Esophagus squamous epithelium (tissue), 5 donors: Measurements from ENCODE around the gene OPCML. TPM values are rescaled to one million over a fixed set of nuclear protein-coding genes. Genes with fewer than 3 reads are reported as not detected.

ENCODE experiments used
- DNase-seq: peaks from one replicate; lab custom pipeline; 2025; lab: John Stamatoyannopoulos, UW
- H3K27ac ChIP-seq, 4 donors: fragments of 200-600 bp; sonication (generic); one replicate each; pipeline ENCODE4 v1.5.1; 2016 to 2019; ENCODE audit warnings: mild to moderate bottlenecking in 1 of 4
- H3K27me3 ChIP-seq, 4 donors: fragments of 200-600 bp; sonication (generic); 1 replicate in 3 of 4; 2 replicates in 1 of 4; pipeline versions ENCODE4 v1.5.1 to v1.6.0; 2017 to 2021; ENCODE audit warnings: antibody characterized with exemption in 1 of 4
- H3K36me3 ChIP-seq, 3 donors: fragments of 200-600 bp; sonication (generic); one replicate each; pipeline ENCODE4 v1.5.1; 2016 to 2019
- H3K4me1 ChIP-seq, 3 donors: fragments of 200-600 bp; sonication (generic); one replicate each; pipeline ENCODE4 v1.5.1; 2017 to 2019
- H3K4me3 ChIP-seq, 4 donors: fragments of 200-600 bp; sonication (generic); 1 replicate in 3 of 4; 2 replicates in 1 of 4; pipeline ENCODE4 v1.5.1; 2016 to 2019; ENCODE audit warnings: mild to moderate bottlenecking in 2 of 4, moderate library complexity in 1 of 4
- H3K9me3 ChIP-seq, 3 donors: fragments of 200-600 bp; sonication (generic); one replicate each; pipeline ENCODE4 v1.5.1; 2016 to 2019
- POLR2A ChIP-seq, 4 donors: fragments of 450-650 bp; IDR thresholded peaks; one replicate each; pipeline ENCODE4 v1.6.1; 2017; ENCODE audit warnings: antibody characterized with exemption in 4 of 4, mild to moderate bottlenecking in 4 of 4, moderate library complexity in 3 of 4
- WGBS, 2 donors: methylation state at CpG; one replicate each; pipeline ENCODE4 v1.1.5; 2018; 5-methylcytosine and 5-hydroxymethylcytosine counted together
- intact Hi-C: fragments of 100-400 bp; cut with DNase I; formaldehyde crosslinking; loops from one replicate; pipeline ENCODE4 v1.15.0; 2022
- total RNA-seq, 4 donors: library from RNA; depleted of rRNA; stranded (reverse); fragments of >200 nt; gene quantifications; one replicate each; pipeline ENCODE4 v1.1.0, GENCODE V29; 2016
- TF ChIP-seq, protein P1 (sequence below), 6 experiments: fragments of 450-650 bp in 4 of 6; fragments of 200-600 bp in 2 of 6; sonication (generic) in 2 of 6; IDR thresholded peaks; one replicate each; pipeline ENCODE4 v1.5.1; 2016 to 2019; ENCODE audit warnings: antibody characterized with exemption in 6 of 6, mild to moderate bottlenecking in 4 of 6, moderate library complexity in 4 of 6
- donor health status: DM: yes; HTN: yes; CAD: no.

Gene OPCML
- total RNA-seq, 4 donors from 2014 or later: under 0.01 TPM; not detected in 3

DNA sequence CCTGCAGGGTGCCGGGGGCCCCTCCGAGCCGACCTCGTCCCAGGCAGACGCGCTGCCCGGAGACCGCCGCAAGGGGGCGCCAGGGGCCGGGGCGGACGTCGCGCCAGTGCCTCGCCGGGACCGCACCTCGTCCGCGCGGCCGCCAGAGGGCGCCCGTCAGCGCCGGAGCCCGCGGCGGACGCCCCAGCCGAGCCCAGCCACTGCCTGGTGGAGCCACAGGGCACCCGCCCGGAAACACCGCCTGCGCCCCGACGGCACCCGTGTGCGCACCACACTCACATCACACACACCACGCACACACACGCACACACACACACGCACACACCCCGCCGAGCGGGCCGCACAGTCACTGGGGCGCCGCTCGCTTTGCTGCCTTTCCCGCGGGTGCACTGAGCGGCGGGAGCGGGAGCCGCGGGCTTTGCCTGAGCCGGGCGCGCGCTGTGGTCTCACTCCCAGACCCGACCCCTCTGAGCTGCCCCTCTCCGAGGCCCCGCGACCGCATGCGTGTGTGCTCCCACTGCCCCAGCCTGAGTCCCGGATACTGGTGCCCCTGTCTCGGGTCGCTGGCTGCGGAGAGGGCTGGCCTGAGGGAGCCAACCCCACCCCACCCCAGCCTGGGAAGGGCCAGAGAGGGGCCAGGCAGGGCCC is 449.3 kb downstream of the OPCML start:
- Histone ChIP-seq H3K4me3 (peak overlapping the region; percentile 29 to 70 (median 42)), H3K4me1 (peaks cover 5 to 13% (median 6%) of the 10 kb centered on the region in 3 donors), H3K9me3 (no peaks in the 10 kb centered on the region), H3K36me3 (no peaks in the 10 kb centered on the region), H3K27me3 (peaks cover 0 to 75% (median 2%) of the 10 kb centered on the region in 4 donors), H3K27ac (no peak overlapping the region)
- no peak for DNase-seq
- TF ChIP-seq, protein P1, sequence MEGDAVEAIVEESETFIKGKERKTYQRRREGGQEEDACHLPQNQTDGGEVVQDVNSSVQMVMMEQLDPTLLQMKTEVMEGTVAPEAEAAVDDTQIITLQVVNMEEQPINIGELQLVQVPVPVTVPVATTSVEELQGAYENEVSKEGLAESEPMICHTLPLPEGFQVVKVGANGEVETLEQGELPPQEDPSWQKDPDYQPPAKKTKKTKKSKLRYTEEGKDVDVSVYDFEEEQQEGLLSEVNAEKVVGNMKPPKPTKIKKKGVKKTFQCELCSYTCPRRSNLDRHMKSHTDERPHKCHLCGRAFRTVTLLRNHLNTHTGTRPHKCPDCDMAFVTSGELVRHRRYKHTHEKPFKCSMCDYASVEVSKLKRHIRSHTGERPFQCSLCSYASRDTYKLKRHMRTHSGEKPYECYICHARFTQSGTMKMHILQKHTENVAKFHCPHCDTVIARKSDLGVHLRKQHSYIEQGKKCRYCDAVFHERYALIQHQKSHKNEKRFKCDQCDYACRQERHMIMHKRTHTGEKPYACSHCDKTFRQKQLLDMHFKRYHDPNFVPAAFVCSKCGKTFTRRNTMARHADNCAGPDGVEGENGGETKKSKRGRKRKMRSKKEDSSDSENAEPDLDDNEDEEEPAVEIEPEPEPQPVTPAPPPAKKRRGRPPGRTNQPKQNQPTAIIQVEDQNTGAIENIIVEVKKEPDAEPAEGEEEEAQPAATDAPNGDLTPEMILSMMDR (IDR thresholded peaks at IDR 0.05): peak; percentile 38 to 99 (median 97)
- no peak for TF ChIP-seq POLR2A (IDR thresholded peaks at IDR 0.05)
- no CpG with 5 or more reads among the region's 71 CpGs for WGBS, 2 donors
- intact Hi-C loops: loop anchor here (5.0 kb wide), 1 partner anchor 749 kb away; no protein-coding TSS in a partner anchor

DNA sequence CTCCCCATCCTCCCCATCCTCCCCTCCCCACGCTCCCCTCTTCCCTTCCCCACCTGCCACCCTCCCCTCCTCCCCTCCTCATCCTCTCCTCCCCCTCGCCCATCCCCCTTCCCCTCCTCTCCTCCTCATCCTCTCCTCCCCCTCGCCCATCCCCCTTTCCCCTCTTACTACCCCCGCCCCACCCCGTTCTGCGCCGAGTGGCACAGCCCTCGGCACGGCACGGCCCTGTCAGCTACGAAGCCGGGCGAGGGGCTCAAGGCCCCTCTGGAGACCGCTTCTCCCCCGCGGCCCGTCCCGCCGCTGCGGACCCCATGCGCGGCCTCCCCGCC is 449.9 kb downstream of the OPCML start:
- 40% methylated on average over 1 of the region's 23 CpGs; no CpG with 5 or more reads in 1 of the 2 donors for WGBS, 2 donors
- no peaks in the 10 kb centered on the region for H3K9me3 ChIP-seq
- H3K27me3 ChIP-seq: peaks cover 0 to 75% (median 2%) of the 10 kb centered on the region in 4 donors
- peaks cover 5 to 13% (median 6%) of the 10 kb centered on the region in 3 donors for H3K4me1 ChIP-seq
- no peak overlapping the region for H3K27ac ChIP-seq
- TF ChIP-seq, protein P1 (IDR thresholded peaks at IDR 0.05): no peak
- no peak for TF ChIP-seq POLR2A (IDR thresholded peaks at IDR 0.05)
- intact Hi-C loops: loop anchor here (5.0 kb wide), 1 partner anchor 750 kb away; no protein-coding TSS in a partner anchor
- no peaks in the 10 kb centered on the region for H3K36me3 ChIP-seq
- H3K4me3 ChIP-seq: peak overlapping the region in 3 of 4 donors; percentile 39 to 70 (median 45)
- no peak for DNase-seq

DNA sequence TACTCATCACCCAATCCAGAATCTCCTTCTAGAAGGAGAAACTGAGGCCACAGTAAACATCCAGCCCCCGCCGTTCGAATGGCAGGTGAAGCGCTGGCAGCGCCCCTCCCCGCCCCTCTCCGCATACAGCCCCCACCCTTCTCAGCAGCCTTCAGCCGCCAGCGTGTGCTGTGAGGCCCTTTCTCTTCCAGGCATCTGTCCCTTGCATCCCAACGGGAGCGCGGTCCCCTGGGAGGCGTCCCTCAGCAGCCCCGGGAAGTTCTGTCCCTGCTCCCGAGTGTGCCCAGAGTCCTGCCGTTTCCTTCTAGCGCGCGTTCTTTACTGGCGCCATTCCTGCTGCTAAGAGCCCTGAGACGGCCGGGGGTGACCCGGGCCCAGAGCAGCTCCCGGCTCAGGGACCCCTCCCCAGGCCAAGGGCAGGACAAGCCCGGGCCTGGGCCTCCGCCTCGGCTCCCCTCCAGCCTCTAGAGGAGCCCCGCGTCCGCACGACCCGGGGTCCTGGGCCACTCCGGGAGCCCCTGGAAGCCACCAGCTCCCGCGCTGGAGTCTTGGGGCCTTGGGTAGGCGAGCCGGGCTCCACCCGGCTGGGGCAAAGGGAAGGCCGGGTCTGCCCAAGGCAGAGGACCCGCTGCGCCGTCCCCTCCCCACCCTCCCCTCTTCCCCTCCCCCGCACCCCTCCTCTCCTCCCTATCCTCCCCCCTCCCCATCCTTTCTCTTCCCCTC is 450.4 kb downstream of the OPCML start:
- Histone ChIP-seq H3K27me3 (peaks cover 0 to 75% (median 2%) of the 10 kb centered on the region in 4 donors), H3K4me1 (peaks cover 5 to 13% (median 6%) of the 10 kb centered on the region in 3 donors), H3K4me3 (no peak overlapping the region), H3K9me3 (no peaks in the 10 kb centered on the region), H3K27ac (no peak overlapping the region), H3K36me3 (no peaks in the 10 kb centered on the region)
- DNase-seq: no peak
- 63 to 73% methylated on average over 19 to 25 of the region's 43 CpGs for WGBS, 2 donors
- intact Hi-C loops: loop anchor here (5.0 kb wide), 1 partner anchor 750 kb away; no protein-coding TSS in a partner anchor
- no peak for TF ChIP-seq POLR2A (IDR thresholded peaks at IDR 0.05)
- TF ChIP-seq, protein P1 (IDR thresholded peaks at IDR 0.05): no peak

DNA sequence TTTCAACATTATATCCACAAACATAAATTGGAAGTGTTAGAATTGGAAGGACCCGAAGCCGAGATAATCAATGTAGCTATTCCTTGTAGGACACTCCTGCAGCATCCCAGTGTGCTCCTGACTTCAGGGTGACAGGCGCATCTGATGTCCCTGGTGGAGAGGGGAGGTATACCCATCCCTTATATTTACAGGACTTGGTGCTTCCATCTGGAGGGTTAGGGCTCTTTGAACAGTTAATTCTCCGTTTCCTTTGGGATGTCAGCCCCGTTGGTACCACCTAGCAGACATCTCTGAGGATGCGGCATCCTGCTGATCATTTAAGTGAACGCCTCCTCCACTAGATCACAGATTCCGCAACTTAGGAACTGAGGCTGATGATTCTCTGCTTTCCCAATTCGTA is 451.3 kb downstream of the OPCML start:
- WGBS, 2 donors: 90 to 91% methylated on average over 6 to 8 of the region's 9 CpGs
- TF ChIP-seq, protein P1 (IDR thresholded peaks at IDR 0.05): no peak
- no peak for TF ChIP-seq POLR2A (IDR thresholded peaks at IDR 0.05)
- H3K9me3 ChIP-seq: no peaks in the 10 kb centered on the region
- peaks cover 5 to 13% (median 6%) of the 10 kb centered on the region in 3 donors for H3K4me1 ChIP-seq
- no peak for DNase-seq
- H3K27ac ChIP-seq: no peak overlapping the region
- no peak overlapping the region for H3K4me3 ChIP-seq
- intact Hi-C loops: loop anchor here (5.0 kb wide), 1 partner anchor 751 kb away; no protein-coding TSS in a partner anchor
- no peaks in the 10 kb centered on the region for H3K36me3 ChIP-seq
- H3K27me3 ChIP-seq: peaks cover 0 to 76% (median 2%) of the 10 kb centered on the region in 4 donors
